ENCODE results near the gene HAAO. TPM values are rescaled to one million over a fixed set of nuclear protein-coding genes. Genes with fewer than 3 reads are reported as not detected.

Gene HAAO
- total and polyA plus RNA-seq, 2 of the 8 experiments (the other 6 are each of a cell fraction or from before 2014, with no cell fraction given), result 2.5 to 7.0 TPM

GRCh38 chr2:42830922-42831574 is 38.7 kb upstream of the HAAO start:
- Histone ChIP-seq H2AK5ac (ENCODE audit: low read depth, low read length) (no peak overlapping the region), H3K36me3 (ENCODE audit: control insufficient read depth in 2 of 4, insufficient read depth in 4 of 4, low read length in 3 of 4) (no peaks in the 10 kb centered on the region), H3K4me2 (ENCODE audit: insufficient read depth in 1 of 2, low read depth in 2 of 2, low read length in 2 of 2) (no peak overlapping the region), H3K56ac (replicated peaks; ENCODE audit: insufficient read length, low read depth, low read length) (no peak overlapping the region), H3K23me2 (ENCODE audit: low read depth, low read length) (no peaks in the 10 kb centered on the region), H2BK120ac (replicated peaks; ENCODE audit: low read depth, low read length) (no peak overlapping the region), H2BK20ac (ENCODE audit: low read length) (no peak overlapping the region), H3K4ac (replicated peaks; ENCODE audit: insufficient read length, low read depth, low read length) (no peak overlapping the region), H4K20me1 (replicated peaks in 1 of 2; ENCODE audit: control insufficient read depth in 1 of 2, insufficient read depth in 2 of 2, low read length in 2 of 2) (no peaks in the 10 kb centered on the region), H2BK15ac (ENCODE audit: low read length) (no peak overlapping the region), H3K14ac (ENCODE audit: insufficient read length) (no peak overlapping the region), H3K4me3 (ENCODE audit: extremely low read depth in 1 of 4, insufficient read depth in 2 of 4, low read depth in 3 of 4, low read length in 4 of 4) (no peak overlapping the region), H3K18ac (ENCODE audit: extremely low read depth, low read length) (no peak overlapping the region), H3K23ac (ENCODE audit: insufficient read length) (no peak overlapping the region), H2BK5ac (ENCODE audit: low read depth, low read length) (no peak overlapping the region), H4K91ac (replicated peaks; ENCODE audit: insufficient read length, low read length) (no peak overlapping the region), H4K5ac (ENCODE audit: insufficient read length, low read depth, low read length) (no peak overlapping the region), H3K27me3 (replicated peaks in 1 of 4; ENCODE audit: control insufficient read depth in 3 of 4, extremely low read depth in 1 of 4, insufficient read depth in 3 of 4, low read length in 3 of 4) (peaks cover 0 to 9% (median 5%) of the 10 kb centered on the region in 4 experiments; a peak in 5 of 7 replicates), H4K8ac (ENCODE audit: extremely low read depth, insufficient read depth, low read length) (no peak overlapping the region), H3K9me3 (ENCODE audit: insufficient read depth in 2 of 2, low read depth in 1 of 2, low read length in 1 of 2) (no peaks in the 10 kb centered on the region), H2AFZ (ENCODE audit: low read length) (no peak overlapping the region), H2BK12ac (ENCODE audit: low read depth, low read length) (no peak overlapping the region), H3K79me1 (ENCODE audit: low read depth, low read length) (no peaks in the 10 kb centered on the region), H3K4me1 (replicated peaks in 1 of 4; ENCODE audit: control insufficient read depth in 3 of 4, insufficient read depth in 4 of 4, low read length in 3 of 4) (no peaks in the 10 kb centered on the region; a peak in 2 of 7 replicates), H3K79me2 (ENCODE audit: control insufficient read depth in 1 of 2, insufficient read depth in 2 of 2, low read length in 2 of 2) (no peaks in the 10 kb centered on the region), H3K9ac (replicated peaks in 1 of 4; ENCODE audit: extremely low read depth in 1 of 4, low read depth in 3 of 4, low read length in 3 of 4) (no peak overlapping the region), H3K27ac (ENCODE audit: low read depth, low read length) (no peak overlapping the region)
- ChIA-PET POLR2A (ENCODE audit: partially characterized antibody) (interaction anchor here (1.0 kb wide), 1 partner anchor 39 kb away, joined by 3 read pairs; the partner anchor contains the start of gene HAAO), CTCF (ENCODE audit: partially characterized antibody) (interaction anchor here (0.7 to 12.3 kb wide), 16 partner anchors 14 to 654 kb away, joined by 3 to 137 read pairs (median 18); no protein-coding TSS in a partner anchor)
- WGBS, 2 experiments (ENCODE audit: extremely low coverage in 1 of 2, insufficient coverage in 1 of 2, insufficient read length in 1 of 2, insufficient replicate concordance in 2 of 2, low coverage in 1 of 2, low lambda C conversion rate in 2 of 2, missing lambda C conversion rate in 1 of 2), result 95% methylated on average over 6 of the region's 6 CpGs; no CpG with 5 or more reads in 1 of the 2 experiments
- FAIRE-seq (no peak), DNase-seq (ENCODE audit: low read depth in 1 of 2, low spot score in 2 of 2) (peak in 1 of 2 experiments; percentile 43)
- TF ChIP-seq POLR2A (IDR thresholded peaks at IDR 0.05; ENCODE audit: control extremely low read depth in 1 of 2, low read depth in 2 of 2, low read length in 2 of 2) (no peak), EP300 (IDR thresholded peaks at IDR 0.05; ENCODE audit: borderline replicate concordance in 1 of 2, low read depth in 2 of 2, low read length in 2 of 2) (no peak), SP4 (IDR thresholded peaks at IDR 0.05; ENCODE audit: low read length) (no peak), MAFK (IDR thresholded peaks at IDR 0.05; ENCODE audit: low read depth, low read length) (no peak), SP1 (IDR thresholded peaks at IDR 0.05; ENCODE audit: low read depth, low read length) (no peak), E2F6 (IDR thresholded peaks at IDR 0.05) (no peak)

Data from H1 (cell line).